ENCODE data around the gene GRB10. TPM values are rescaled to one million over a fixed set of nuclear protein-coding genes. Genes with fewer than 3 reads are reported as not detected.

GRB10 gene
- total RNA-seq, 1 experiment from 2014 or later = 38.3 TPM

GRCh38 chr7:50779427-50779826 lies 3.3 kb downstream of the GRB10 start:
- no peak overlapping the region for H3K4me3 ChIP-seq (ENCODE audit: low read depth in 2 of 2, low read length in 2 of 2)
- H3K36me3 ChIP-seq (ENCODE audit: control insufficient read depth, insufficient read depth, low read length) = no peaks in the 10 kb centered on the region
- H3K27me3 ChIP-seq (ENCODE audit: control insufficient read depth, insufficient read depth, low read length) = no peaks in the 10 kb centered on the region
- CTCF ChIA-PET = no interaction called here
- BruUV-seq (replicated peaks) = no TSS peak
- H3K9me3 ChIP-seq (ENCODE audit: control insufficient read depth, insufficient read depth, low read depth, low read length) = no peaks in the 10 kb centered on the region
- in situ Hi-C loops (cut with HindIII; ENCODE audit: low pct_unique_long_range_greater_than_20kb, low sequenced_read_pairs) (no loop called here), intact Hi-C loops (cut with micrococcal nuclease; ENCODE audit: unreplicated experiment) (no loop called here)
- H3K27ac ChIP-seq (ENCODE audit: low read length) = no peak overlapping the region
- H3K4me1 ChIP-seq (ENCODE audit: control insufficient read depth, insufficient read depth, low read length) = no peaks in the 10 kb centered on the region
- POLR2A ChIA-PET = no interaction called here
- ATAC-seq (no peak), DNase-seq (ENCODE audit: low read depth, low spot score) (no peak)
- TF ChIP-seq REST (IDR thresholded peaks at IDR 0.05; ENCODE audit: insufficient read depth in 1 of 2, low read depth in 2 of 2, low read length in 1 of 2) = no peak

- TF ChIP-seq POLR2AphosphoS5 (IDR thresholded peaks at IDR 0.05; ENCODE audit: low read depth, low read length) = no peak
- TF ChIP-seq TCF7L2 (IDR thresholded peaks at IDR 0.05; ENCODE audit: low read depth, low read length) = no peak
- TF ChIP-seq SIN3A (IDR thresholded peaks at IDR 0.05; ENCODE audit: borderline replicate concordance, insufficient read depth, low read depth, low read length) = no peak
- no peak for TF ChIP-seq CTCF (IDR thresholded peaks at IDR 0.05)
- TF ChIP-seq REST (IDR thresholded peaks at IDR 0.05; ENCODE audit: insufficient read depth in 1 of 2, low read depth in 2 of 2, low read length in 1 of 2) = no peak
- CTCF ChIA-PET = no interaction called here
These were observed 4.5 kb downstream of the GRB10 start for GRCh38 chr7:50778189-50778588.

More at GRCh38 chr7:50778189-50778588, 4.5 kb downstream of the GRB10 start:
- no peaks in the 10 kb centered on the region for H3K4me1 ChIP-seq (ENCODE audit: control insufficient read depth, insufficient read depth, low read length)
- BruUV-seq (replicated peaks) = no TSS peak
- POLR2A ChIA-PET = interaction anchor here (0.5 to 0.6 kb wide), 2 partner anchors 16 to 58 kb away, joined by 3 to 5 read pairs; no protein-coding TSS in a partner anchor
- H3K27ac ChIP-seq (ENCODE audit: low read length) = no peak overlapping the region
- DNase-seq (ENCODE audit: low read depth, low spot score) (no peak), ATAC-seq (no peak)
- H3K4me3 ChIP-seq (ENCODE audit: low read depth in 2 of 2, low read length in 2 of 2) = no peak overlapping the region
- H3K36me3 ChIP-seq (ENCODE audit: control insufficient read depth, insufficient read depth, low read length) = no peaks in the 10 kb centered on the region
- intact Hi-C loops (cut with micrococcal nuclease; ENCODE audit: unreplicated experiment) = no loop called here
- H3K27me3 ChIP-seq (ENCODE audit: control insufficient read depth, insufficient read depth, low read length) = no peaks in the 10 kb centered on the region
- in situ Hi-C loops (cut with HindIII; ENCODE audit: low pct_unique_long_range_greater_than_20kb, low sequenced_read_pairs) = no loop called here
- no peaks in the 10 kb centered on the region for H3K9me3 ChIP-seq (ENCODE audit: control insufficient read depth, insufficient read depth, low read depth, low read length)
